Calu3 (cell line): ENCODE measurements around the gene LAIR1. TPM values are rescaled to one million over a fixed set of nuclear protein-coding genes. Genes with fewer than 3 reads are reported as not detected.
"Not testable (repeated sequence)": the region's sequence is repeated elsewhere in the genome, so short reads cannot be mapped to it uniquely, and the experiment has no call there.

Experiments
- BruUV-seq: library from RNA; stranded (reverse); fragments of 400-500 nt; replicated peaks from 2 replicates; lab custom pipeline; 2021; lab: Mats Ljungman, UMichigan
- CTCF ChIA-PET: fragments of 300-600 bp; sonication (Branson Sonifier 250); formaldehyde crosslinking; loops from one replicate; lab custom pipeline; 2022; ENCODE audit warnings: antibody characterized with exemption; lab: Charles Lee
- DNase-seq: peaks from one replicate; pipeline ENCODE4 v3.0.0; 2022
- H3K27ac Mint-ChIP-seq: one replicate; pipeline ENCODE4 v1.8.0; 2022; ENCODE audit warnings: mixed read lengths; ENCODE audit not compliant: unreplicated experiment
- H3K27me3 Mint-ChIP-seq: one replicate; pipeline ENCODE4 v1.8.0; 2022; ENCODE audit warnings: mixed read lengths; ENCODE audit not compliant: unreplicated experiment
- H3K36me3 Mint-ChIP-seq: one replicate; pipeline ENCODE4 v1.8.0; 2022; ENCODE audit warnings: mild to moderate bottlenecking, moderate library complexity, mixed read lengths; ENCODE audit not compliant: insufficient read depth, unreplicated experiment
- H3K4me1 Mint-ChIP-seq: one replicate; pipeline ENCODE4 v1.8.0; 2022; ENCODE audit warnings: mild to moderate bottlenecking, low read depth, mixed read lengths; ENCODE audit not compliant: unreplicated experiment
- H3K4me3 Mint-ChIP-seq: one replicate; pipeline ENCODE4 v1.8.0; 2022; ENCODE audit warnings: mild to moderate bottlenecking, low read depth, moderate library complexity, mixed read lengths; ENCODE audit not compliant: unreplicated experiment
- H3K9me3 Mint-ChIP-seq: one replicate; pipeline ENCODE4 v1.8.0; 2022; ENCODE audit warnings: low read depth, mixed read lengths; ENCODE audit not compliant: unreplicated experiment
- intact Hi-C: fragments of 100-400 bp; cut with micrococcal nuclease; formaldehyde crosslinking; loops from one replicate; pipeline ENCODE4 v1.10.0; 2022; ENCODE audit not compliant: unreplicated experiment
- total RNA-seq: library from RNA; stranded (reverse); gene quantifications from 2 replicates; pipeline ENCODE4 v1.2.3, GENCODE V29; 2022
- TF ChIP-seq, protein P1 (sequence below): fragments of 200-600 bp; IDR thresholded peaks from one replicate; pipeline ENCODE4 v1.8.0; 2022; ENCODE audit warnings: antibody characterized with exemption; ENCODE audit not compliant: unreplicated experiment

Gene LAIR1
- total RNA-seq, 1 experiment from 2014 or later, result 0.83 TPM

DNA sequence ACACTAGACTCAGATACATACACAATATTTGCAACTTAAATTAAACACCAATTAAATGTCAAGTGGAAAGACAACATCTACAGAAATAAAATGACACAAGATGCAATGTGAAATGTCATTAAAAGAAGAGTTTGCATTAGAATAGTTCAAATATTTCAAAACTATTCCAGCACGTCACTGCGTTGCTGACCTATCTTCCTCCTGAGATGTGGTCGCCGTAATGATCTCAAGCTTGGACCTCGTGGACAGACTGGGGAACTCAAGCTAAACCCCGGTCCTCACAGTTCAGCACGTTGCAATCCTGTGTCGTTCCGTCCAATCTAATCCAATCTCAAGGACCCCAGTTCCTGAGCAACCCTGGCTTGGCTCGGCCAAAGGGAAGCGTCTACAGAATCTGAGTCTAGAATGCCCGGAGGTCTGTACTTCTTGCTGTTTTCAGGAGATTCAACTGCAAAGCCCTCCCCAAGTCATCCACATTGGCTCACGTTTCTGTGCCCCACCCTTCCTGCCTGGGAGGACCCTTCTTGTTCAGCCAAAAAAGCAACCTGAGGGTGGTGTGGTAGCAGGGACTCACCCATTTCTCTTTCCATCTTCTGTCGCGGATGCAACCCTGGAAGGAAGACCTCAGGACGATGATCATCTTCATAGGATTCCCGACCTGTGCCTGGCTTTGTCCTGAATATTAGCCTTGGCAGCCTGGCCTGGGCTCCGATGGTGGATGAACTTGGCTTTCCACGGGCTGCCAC lies 5.1 kb upstream of the LAIR1 start:
- H3K36me3 Mint-ChIP-seq, BruUV-seq, H3K9me3 Mint-ChIP-seq, intact Hi-C loops, CTCF ChIA-PET, DNase-seq, H3K27ac Mint-ChIP-seq, H3K4me3 Mint-ChIP-seq: not testable (repeated sequence)
- Mint-ChIP-seq H3K27me3 (peaks cover 47% of the 10 kb centered on the region), H3K4me1 (peaks cover 13% of the 10 kb centered on the region)

DNA sequence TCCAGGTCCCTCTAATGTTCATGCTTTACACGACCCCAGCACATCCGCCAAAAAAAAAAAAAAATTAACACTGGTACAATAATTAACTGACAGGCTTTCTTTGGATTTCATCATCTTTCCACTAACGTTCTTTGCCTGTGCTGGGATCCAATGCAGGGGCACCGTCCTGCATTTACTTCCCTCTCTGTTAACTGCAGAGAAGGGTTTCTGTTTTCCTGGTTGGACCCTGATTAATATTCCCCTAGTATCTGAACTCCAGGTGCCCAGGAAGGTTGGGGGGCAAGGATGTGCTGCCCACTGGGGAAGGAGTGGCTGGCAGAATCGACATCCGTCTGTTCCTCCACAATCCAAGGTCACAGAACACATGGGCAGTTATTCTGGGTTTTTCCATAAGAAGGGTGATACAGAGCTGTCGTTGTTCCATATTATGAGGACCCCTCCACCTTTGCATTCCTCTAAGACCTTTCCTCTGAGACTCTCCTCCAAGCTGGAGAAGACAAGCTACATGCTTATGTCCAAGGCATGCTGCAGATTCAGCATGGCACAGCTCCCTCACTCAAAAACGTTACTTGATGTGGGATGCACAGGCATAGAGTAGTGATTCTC lies 4.5 kb upstream of the LAIR1 start:
- TF ChIP-seq, protein P1, sequence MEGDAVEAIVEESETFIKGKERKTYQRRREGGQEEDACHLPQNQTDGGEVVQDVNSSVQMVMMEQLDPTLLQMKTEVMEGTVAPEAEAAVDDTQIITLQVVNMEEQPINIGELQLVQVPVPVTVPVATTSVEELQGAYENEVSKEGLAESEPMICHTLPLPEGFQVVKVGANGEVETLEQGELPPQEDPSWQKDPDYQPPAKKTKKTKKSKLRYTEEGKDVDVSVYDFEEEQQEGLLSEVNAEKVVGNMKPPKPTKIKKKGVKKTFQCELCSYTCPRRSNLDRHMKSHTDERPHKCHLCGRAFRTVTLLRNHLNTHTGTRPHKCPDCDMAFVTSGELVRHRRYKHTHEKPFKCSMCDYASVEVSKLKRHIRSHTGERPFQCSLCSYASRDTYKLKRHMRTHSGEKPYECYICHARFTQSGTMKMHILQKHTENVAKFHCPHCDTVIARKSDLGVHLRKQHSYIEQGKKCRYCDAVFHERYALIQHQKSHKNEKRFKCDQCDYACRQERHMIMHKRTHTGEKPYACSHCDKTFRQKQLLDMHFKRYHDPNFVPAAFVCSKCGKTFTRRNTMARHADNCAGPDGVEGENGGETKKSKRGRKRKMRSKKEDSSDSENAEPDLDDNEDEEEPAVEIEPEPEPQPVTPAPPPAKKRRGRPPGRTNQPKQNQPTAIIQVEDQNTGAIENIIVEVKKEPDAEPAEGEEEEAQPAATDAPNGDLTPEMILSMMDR, result no peak
- DNase-seq, result no peak
- CTCF ChIA-PET, result interaction anchor here (0.6 kb wide), 1 partner anchor 813 kb away, joined by 3 read pairs; no protein-coding TSS in a partner anchor
- H3K27ac Mint-ChIP-seq, result peak overlapping the region; percentile 50
- H3K27me3 Mint-ChIP-seq, result peaks cover 53% of the 10 kb centered on the region
- H3K36me3 Mint-ChIP-seq, result no peaks in the 10 kb centered on the region
- no TSS peak for BruUV-seq
- intact Hi-C loops, result no loop called here
- H3K4me1 Mint-ChIP-seq, result peaks cover 19% of the 10 kb centered on the region
- H3K4me3 Mint-ChIP-seq, result no peak overlapping the region
- no peaks in the 10 kb centered on the region for H3K9me3 Mint-ChIP-seq

DNA sequence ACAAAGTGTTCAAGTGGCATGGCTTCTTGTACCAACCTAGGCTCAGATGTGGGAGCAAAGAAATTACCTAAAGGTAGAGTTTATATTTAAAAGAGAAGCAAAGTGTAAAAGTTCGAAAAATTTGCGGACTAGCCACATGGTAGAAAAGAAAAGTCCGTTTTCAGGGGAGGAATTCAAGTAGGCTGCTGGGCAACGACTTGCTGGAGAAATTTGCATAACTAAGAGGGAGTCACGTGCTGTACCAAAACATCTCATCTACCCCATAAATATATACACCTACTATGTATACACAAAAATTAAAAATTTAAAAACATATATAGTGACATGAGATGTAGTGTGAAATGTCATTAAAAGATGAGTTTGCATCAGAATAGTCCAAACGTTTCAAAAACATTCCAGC lies 2.1 kb upstream of the LAIR1 start:
- H3K9me3 Mint-ChIP-seq, result peaks cover 2% of the 10 kb centered on the region
- DNase-seq, result no peak
- CTCF ChIA-PET, result no interaction called here
- TF ChIP-seq, protein P1, result no peak
- H3K4me1 Mint-ChIP-seq, result peaks cover 32% of the 10 kb centered on the region
- H3K36me3 Mint-ChIP-seq, result no peaks in the 10 kb centered on the region
- no TSS peak for BruUV-seq
- no peak overlapping the region for H3K27ac Mint-ChIP-seq
- H3K27me3 Mint-ChIP-seq, result peaks cover 73% of the 10 kb centered on the region
- H3K4me3 Mint-ChIP-seq, result no peak overlapping the region
- intact Hi-C loops, result no loop called here

DNA sequence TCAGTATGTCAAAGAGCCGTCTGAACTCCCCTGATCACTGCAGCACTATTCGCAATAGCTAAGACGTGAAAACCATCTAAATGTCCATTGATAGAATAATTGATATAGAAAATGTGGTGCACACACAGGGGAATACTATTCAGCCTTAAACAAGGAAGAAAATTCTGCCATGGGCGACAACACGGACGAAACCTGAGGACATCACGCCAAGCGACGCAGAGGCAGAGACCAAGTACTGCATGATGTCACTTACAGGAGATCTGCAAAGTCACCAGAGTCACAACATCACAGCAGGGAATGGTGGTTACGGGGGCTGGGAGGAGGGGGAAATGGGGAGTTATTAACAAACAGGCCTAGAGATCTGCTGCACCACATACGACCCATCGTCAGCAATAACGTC lies 1.1 kb upstream of the LAIR1 start:
- BruUV-seq, H3K36me3 Mint-ChIP-seq, intact Hi-C loops, H3K27ac Mint-ChIP-seq, DNase-seq, H3K9me3 Mint-ChIP-seq, H3K4me3 Mint-ChIP-seq: not testable (repeated sequence)
- H3K4me1 Mint-ChIP-seq, result peaks cover 42% of the 10 kb centered on the region
- CTCF ChIA-PET, result interaction anchor here (0.6 kb wide), 1 partner anchor 1533 kb away, joined by 3 read pairs; no protein-coding TSS in a partner anchor
- H3K27me3 Mint-ChIP-seq, result peaks cover 68% of the 10 kb centered on the region

DNA sequence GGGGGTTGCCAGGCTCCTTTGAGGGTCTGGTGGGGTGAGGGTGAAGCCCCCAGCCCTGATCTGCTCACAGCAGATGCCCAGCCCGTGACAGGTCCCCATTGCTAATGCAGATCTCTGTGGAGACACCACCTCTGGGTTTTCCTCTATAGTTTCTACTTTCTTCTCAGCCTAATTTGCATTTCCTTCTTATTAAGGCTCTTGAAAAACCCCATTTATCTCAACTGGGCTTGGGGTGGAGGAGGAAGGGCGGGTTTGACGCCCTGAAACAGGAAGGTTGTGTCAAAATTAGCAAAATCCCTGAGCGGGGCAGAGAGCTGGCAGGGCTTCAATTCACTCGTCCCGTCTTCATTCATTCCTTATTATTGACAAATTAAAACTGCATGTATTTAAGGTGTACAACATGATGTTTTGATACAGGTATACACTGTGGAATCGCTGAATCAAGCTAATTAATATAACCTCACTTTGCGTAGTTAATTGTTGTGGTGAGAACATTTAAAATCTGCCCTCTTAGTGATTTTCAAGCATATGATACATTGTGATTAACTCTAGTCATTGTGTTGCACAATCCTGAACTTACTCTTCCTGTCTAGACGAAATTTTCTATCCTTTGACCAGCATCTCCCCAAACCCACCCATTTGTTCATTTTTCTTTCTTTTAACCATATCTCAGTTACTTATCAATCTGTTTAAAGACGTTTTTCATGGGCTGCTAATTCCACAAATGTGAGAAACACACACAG lies 2.9 kb downstream of the LAIR1 start:
- H3K9me3 Mint-ChIP-seq, intact Hi-C loops, BruUV-seq, H3K4me3 Mint-ChIP-seq, DNase-seq, H3K36me3 Mint-ChIP-seq, H3K27ac Mint-ChIP-seq: not testable (repeated sequence)
- peaks cover 54% of the 10 kb centered on the region for H3K27me3 Mint-ChIP-seq
- CTCF ChIA-PET, result interaction anchor here (0.6 to 1.3 kb wide), 2 partner anchors 29 to 69 kb away, joined by 3 to 8 read pairs; no protein-coding TSS in a partner anchor
- H3K4me1 Mint-ChIP-seq, result peaks cover 40% of the 10 kb centered on the region
